ENCODE measurements around the gene TESK2.

TESK2 gene

DNA sequence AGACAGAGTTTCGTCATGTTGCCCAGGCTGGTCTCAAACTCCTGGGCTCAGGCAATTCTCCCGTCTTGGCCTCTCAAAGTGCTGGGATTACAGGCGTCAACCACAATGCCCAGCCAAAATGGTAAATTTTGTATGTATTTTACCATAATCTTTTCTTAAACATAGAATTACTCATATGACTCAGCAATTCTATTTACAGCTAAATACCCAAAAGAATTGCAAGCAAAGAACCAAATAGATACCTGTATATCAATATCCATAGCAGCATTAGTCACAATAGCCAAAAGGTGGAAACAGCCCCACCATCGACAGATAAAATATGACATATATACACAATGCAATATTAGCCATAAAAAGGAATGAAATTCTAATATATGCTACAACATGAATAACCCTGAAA lies 36.5 kb downstream of the TESK2 start:
- Histone ChIP-seq H3K4me1 (ENCODE audit: control insufficient read depth, insufficient read depth, low read length) (peaks cover 18% of the 10 kb centered on the region), H3K9me3 (ENCODE audit: control insufficient read depth, insufficient read depth, low read length) (no peaks in the 10 kb centered on the region), H3K36me3 (ENCODE audit: control insufficient read depth, insufficient read depth, low read length) (no peaks in the 10 kb centered on the region), H3K27me3 (ENCODE audit: control insufficient read depth, insufficient read depth, low read length) (no peaks in the 10 kb centered on the region), H3K4me3 (ENCODE audit: low read depth, low read length) (no peak overlapping the region), H3K9ac (ENCODE audit: low read depth, low read length) (no peak overlapping the region)

DNA sequence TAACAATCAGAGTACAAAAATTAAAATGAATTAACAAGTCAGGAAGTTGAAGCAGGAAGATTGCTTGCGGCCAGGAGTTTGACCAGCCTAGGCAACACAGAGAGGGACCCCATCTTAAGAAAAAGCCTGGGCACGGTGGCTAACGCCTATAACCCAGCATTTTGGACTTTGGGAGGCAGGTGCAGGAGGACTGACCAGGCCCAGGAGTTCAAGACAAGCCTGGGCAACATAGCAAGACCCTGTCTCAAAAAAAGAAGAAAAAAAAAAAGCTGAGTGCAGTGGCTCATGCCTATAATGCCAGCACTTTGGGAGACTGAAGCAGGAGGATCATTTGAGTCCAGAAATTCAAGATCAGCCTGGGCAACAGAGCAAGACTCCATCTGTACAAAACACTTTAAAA lies 38.5 kb downstream of the TESK2 start:
- no peak overlapping the region for H3K9ac ChIP-seq (ENCODE audit: low read depth, low read length)
- no peaks in the 10 kb centered on the region for H3K36me3 ChIP-seq (ENCODE audit: control insufficient read depth, insufficient read depth, low read length)
- no peaks in the 10 kb centered on the region for H3K9me3 ChIP-seq (ENCODE audit: control insufficient read depth, insufficient read depth, low read length)
- no peak overlapping the region for H3K4me3 ChIP-seq (ENCODE audit: low read depth, low read length)
- no peaks in the 10 kb centered on the region for H3K27me3 ChIP-seq (ENCODE audit: control insufficient read depth, insufficient read depth, low read length)
- H3K4me1 ChIP-seq (ENCODE audit: control insufficient read depth, insufficient read depth, low read length) = peaks cover 18% of the 10 kb centered on the region

GRCh38 chr1:45448357-45448756 lies 42.6 kb downstream of the TESK2 start:
- Histone ChIP-seq H3K27me3 (ENCODE audit: control insufficient read depth, insufficient read depth, low read length) (no peaks in the 10 kb centered on the region), H3K36me3 (ENCODE audit: control insufficient read depth, insufficient read depth, low read length) (no peaks in the 10 kb centered on the region), H3K4me1 (ENCODE audit: control insufficient read depth, insufficient read depth, low read length) (peaks cover 2% of the 10 kb centered on the region), H3K4me3 (ENCODE audit: low read depth, low read length) (no peak overlapping the region), H3K9ac (ENCODE audit: low read depth, low read length) (no peak overlapping the region), H3K9me3 (ENCODE audit: control insufficient read depth, insufficient read depth, low read length) (no peaks in the 10 kb centered on the region)

DNA sequence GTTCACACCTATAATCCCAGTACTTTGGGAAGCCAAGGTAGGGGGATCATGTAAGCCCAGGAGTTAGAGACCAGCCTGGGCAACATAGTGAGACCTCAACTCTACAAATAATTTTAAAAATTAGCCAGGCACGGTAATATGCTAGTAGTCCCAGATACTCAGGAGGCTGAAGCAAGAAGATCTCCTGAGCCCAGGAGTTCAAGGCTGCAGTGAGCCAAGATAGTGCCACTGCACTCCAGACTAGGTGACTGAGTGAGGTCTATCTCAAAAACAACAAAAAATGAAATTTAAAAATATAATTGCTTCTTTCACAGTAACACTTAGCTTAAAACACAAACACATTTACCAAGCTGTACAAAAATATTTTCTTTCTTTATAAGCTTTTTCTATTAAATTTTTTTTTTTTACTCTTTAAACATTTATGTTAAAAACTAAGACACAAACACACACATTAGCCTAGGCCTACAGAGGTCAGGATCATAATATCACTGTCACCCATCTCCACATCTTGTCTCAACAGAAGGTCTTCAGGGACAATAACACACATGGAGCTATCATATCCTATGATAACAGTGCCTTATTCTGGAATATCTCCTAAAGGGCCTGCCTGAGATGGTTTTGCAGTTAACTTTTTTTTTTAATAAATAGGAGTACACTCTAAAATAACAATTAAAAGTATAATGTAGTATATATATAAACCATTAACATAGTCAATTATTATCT lies 43.9 kb downstream of the TESK2 start:
- no peaks in the 10 kb centered on the region for H3K36me3 ChIP-seq (ENCODE audit: control insufficient read depth, insufficient read depth, low read length)
- H3K9me3 ChIP-seq (ENCODE audit: control insufficient read depth, insufficient read depth, low read length) = no peaks in the 10 kb centered on the region
- no peak overlapping the region for H3K4me3 ChIP-seq (ENCODE audit: low read depth, low read length)
- H3K9ac ChIP-seq (ENCODE audit: low read depth, low read length) = no peak overlapping the region
- peaks cover under 1% of the 10 kb centered on the region for H3K4me1 ChIP-seq (ENCODE audit: control insufficient read depth, insufficient read depth, low read length)
- no peaks in the 10 kb centered on the region for H3K27me3 ChIP-seq (ENCODE audit: control insufficient read depth, insufficient read depth, low read length)

DNA sequence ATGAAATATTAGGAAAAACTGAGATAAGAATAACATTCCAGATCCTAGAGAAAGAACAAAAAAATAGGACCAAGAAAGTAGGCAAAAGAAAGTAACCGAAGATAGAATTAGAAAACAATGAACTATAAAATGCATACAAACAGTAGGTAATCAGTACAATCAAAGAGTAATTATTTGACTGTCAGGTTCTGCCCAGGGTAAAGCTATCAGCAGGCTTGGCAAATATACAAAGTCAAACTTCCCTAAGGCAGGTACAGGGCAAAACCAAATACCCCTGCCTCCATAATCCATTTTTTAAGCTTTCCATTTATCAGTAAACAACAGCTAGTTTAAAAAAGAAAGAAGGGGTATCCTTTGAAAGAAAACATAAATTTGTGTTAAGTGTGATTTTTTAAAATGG lies 44.4 kb downstream of the TESK2 start:
- Histone ChIP-seq H3K9ac (ENCODE audit: low read depth, low read length) (no peak overlapping the region), H3K4me1 (ENCODE audit: control insufficient read depth, insufficient read depth, low read length) (no peaks in the 10 kb centered on the region), H3K4me3 (ENCODE audit: low read depth, low read length) (no peak overlapping the region), H3K27me3 (ENCODE audit: control insufficient read depth, insufficient read depth, low read length) (no peaks in the 10 kb centered on the region), H3K9me3 (ENCODE audit: control insufficient read depth, insufficient read depth, low read length) (no peaks in the 10 kb centered on the region), H3K36me3 (ENCODE audit: control insufficient read depth, insufficient read depth, low read length) (no peaks in the 10 kb centered on the region)

- H3K4me3 ChIP-seq (ENCODE audit: low read depth, low read length) = no peak overlapping the region
- H3K9ac ChIP-seq (ENCODE audit: low read depth, low read length) = no peak overlapping the region
- H3K36me3 ChIP-seq (ENCODE audit: control insufficient read depth, insufficient read depth, low read length) = no peaks in the 10 kb centered on the region
- no peaks in the 10 kb centered on the region for H3K9me3 ChIP-seq (ENCODE audit: control insufficient read depth, insufficient read depth, low read length)
- H3K4me1 ChIP-seq (ENCODE audit: control insufficient read depth, insufficient read depth, low read length) = no peaks in the 10 kb centered on the region
- H3K27me3 ChIP-seq (ENCODE audit: control insufficient read depth, insufficient read depth, low read length) = no peaks in the 10 kb centered on the region
These were observed 46.3 kb downstream of the TESK2 start for GRCh38 chr1:45444609-45445131.

DNA sequence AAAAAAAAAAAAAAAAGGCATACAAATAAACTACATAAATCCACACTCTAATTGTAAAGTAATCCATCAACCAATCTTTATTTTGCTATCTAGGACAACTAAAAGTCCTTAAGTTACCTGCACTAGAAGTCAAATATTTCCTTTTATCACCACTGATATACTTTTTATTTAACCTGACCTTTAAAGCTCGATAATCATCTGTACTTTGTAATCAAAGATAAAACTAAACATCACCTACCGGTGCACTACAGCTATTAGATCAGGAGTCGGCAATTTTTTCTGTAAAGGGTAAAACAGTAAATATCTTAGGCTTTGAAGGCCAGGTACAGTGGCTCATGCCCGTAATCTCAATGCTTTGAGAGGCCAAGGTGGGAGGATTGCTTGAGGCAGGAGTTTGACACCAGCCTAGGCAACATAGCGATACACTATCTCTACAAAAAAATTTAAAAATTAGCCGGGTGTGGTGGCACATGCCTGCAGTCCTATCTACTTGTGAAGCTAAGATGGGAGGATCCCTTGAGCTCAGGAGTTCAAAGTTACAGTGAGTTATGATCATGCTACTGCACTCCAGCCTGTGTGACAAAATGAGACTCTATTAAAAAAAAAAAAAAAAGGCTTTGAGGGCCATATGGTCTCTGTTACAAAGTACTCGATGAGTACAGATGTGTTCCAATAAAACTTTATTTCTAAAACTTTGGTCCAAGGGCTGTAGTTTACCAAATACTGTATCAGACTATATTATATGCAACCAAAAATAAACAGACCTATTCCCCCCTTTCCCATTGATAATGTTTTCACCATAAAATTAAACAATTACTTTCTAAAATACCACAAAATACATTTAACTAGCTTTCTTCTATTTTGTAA lies 47.1 kb downstream of the TESK2 start:
- Histone ChIP-seq H3K9ac (ENCODE audit: low read depth, low read length) (no peak overlapping the region), H3K4me3 (ENCODE audit: low read depth, low read length) (no peak overlapping the region), H3K9me3 (ENCODE audit: control insufficient read depth, insufficient read depth, low read length) (no peaks in the 10 kb centered on the region), H3K36me3 (ENCODE audit: control insufficient read depth, insufficient read depth, low read length) (no peaks in the 10 kb centered on the region), H3K27me3 (ENCODE audit: control insufficient read depth, insufficient read depth, low read length) (no peaks in the 10 kb centered on the region), H3K4me1 (ENCODE audit: control insufficient read depth, insufficient read depth, low read length) (no peaks in the 10 kb centered on the region)

GRCh38 chr1:45442272-45442671 lies 48.7 kb downstream of the TESK2 start:
- no peaks in the 10 kb centered on the region for H3K9me3 ChIP-seq (ENCODE audit: control insufficient read depth, insufficient read depth, low read length)
- no peaks in the 10 kb centered on the region for H3K4me1 ChIP-seq (ENCODE audit: control insufficient read depth, insufficient read depth, low read length)
- no peaks in the 10 kb centered on the region for H3K27me3 ChIP-seq (ENCODE audit: control insufficient read depth, insufficient read depth, low read length)
- no peaks in the 10 kb centered on the region for H3K36me3 ChIP-seq (ENCODE audit: control insufficient read depth, insufficient read depth, low read length)
- H3K9ac ChIP-seq (ENCODE audit: low read depth, low read length) = no peak overlapping the region
- H3K4me3 ChIP-seq (ENCODE audit: low read depth, low read length) = no peak overlapping the region

GRCh38 chr1:45437323-45437722 lies 53.6 kb downstream of the TESK2 start:
- Histone ChIP-seq H3K27me3 (ENCODE audit: control insufficient read depth, insufficient read depth, low read length) (no peaks in the 10 kb centered on the region), H3K4me1 (ENCODE audit: control insufficient read depth, insufficient read depth, low read length) (no peaks in the 10 kb centered on the region), H3K9me3 (ENCODE audit: control insufficient read depth, insufficient read depth, low read length) (no peaks in the 10 kb centered on the region), H3K4me3 (ENCODE audit: low read depth, low read length) (no peak overlapping the region), H3K36me3 (ENCODE audit: control insufficient read depth, insufficient read depth, low read length) (no peaks in the 10 kb centered on the region), H3K9ac (ENCODE audit: low read depth, low read length) (no peak overlapping the region)

- Histone ChIP-seq H3K4me3 (ENCODE audit: low read depth, low read length) (no peak overlapping the region), H3K27me3 (ENCODE audit: control insufficient read depth, insufficient read depth, low read length) (no peaks in the 10 kb centered on the region), H3K9ac (ENCODE audit: low read depth, low read length) (no peak overlapping the region), H3K9me3 (ENCODE audit: control insufficient read depth, insufficient read depth, low read length) (no peaks in the 10 kb centered on the region), H3K4me1 (ENCODE audit: control insufficient read depth, insufficient read depth, low read length) (no peaks in the 10 kb centered on the region), H3K36me3 (ENCODE audit: control insufficient read depth, insufficient read depth, low read length) (no peaks in the 10 kb centered on the region)
These were observed 60.5 kb downstream of the TESK2 start for GRCh38 chr1:45430490-45430889.

DNA sequence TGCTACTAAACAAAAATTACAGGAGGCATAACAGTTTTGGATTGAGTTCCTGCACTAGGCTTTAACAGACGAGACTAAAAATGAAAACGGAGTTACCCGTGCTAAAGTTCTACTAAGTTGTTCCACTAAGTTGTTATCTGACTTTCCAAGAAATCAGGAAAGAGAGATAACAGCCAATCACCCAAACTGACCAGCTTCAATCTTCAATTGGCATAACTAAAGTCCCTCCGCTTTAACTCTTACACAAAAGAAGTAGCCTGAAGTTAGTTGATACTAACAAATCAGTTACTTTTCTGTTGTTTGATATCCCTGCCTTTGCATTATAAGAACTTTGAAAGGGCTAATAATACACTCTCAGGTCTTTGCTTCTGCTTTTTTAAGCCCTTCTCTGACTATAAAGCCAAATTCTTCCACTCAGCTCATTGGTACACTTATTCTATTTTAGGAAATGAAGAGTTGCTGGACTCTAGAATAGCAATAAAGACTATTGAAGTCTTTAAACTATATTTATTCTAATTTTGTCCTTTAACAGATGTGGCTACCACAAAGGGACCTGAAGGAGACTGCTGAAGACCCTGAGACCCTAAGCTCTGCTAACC lies 61.3 kb downstream of the TESK2 start:
- no peaks in the 10 kb centered on the region for H3K4me1 ChIP-seq (ENCODE audit: control insufficient read depth, insufficient read depth, low read length)
- H3K4me3 ChIP-seq (ENCODE audit: low read depth, low read length) = no peak overlapping the region
- H3K9me3 ChIP-seq (ENCODE audit: control insufficient read depth, insufficient read depth, low read length) = no peaks in the 10 kb centered on the region
- H3K27me3 ChIP-seq (ENCODE audit: control insufficient read depth, insufficient read depth, low read length) = no peaks in the 10 kb centered on the region
- no peaks in the 10 kb centered on the region for H3K36me3 ChIP-seq (ENCODE audit: control insufficient read depth, insufficient read depth, low read length)
- H3K9ac ChIP-seq (ENCODE audit: low read depth, low read length) = no peak overlapping the region

Data from iPS-15b (cell line).